Hair follicular keratinocyte (primary cell): ENCODE data around the gene C8B. TPM values are rescaled to one million over a fixed set of nuclear protein-coding genes. Genes with fewer than 3 reads are reported as not detected.

Experiments
- total RNA-seq: library from RNA; depleted of rRNA; stranded (reverse); fragments of >200 nt; gene quantifications from 2 replicates; pipeline ENCODE4 v1.2.3, GENCODE V29; 2015

C8B gene
- total RNA-seq: not detected in 2 replicates

DNA sequence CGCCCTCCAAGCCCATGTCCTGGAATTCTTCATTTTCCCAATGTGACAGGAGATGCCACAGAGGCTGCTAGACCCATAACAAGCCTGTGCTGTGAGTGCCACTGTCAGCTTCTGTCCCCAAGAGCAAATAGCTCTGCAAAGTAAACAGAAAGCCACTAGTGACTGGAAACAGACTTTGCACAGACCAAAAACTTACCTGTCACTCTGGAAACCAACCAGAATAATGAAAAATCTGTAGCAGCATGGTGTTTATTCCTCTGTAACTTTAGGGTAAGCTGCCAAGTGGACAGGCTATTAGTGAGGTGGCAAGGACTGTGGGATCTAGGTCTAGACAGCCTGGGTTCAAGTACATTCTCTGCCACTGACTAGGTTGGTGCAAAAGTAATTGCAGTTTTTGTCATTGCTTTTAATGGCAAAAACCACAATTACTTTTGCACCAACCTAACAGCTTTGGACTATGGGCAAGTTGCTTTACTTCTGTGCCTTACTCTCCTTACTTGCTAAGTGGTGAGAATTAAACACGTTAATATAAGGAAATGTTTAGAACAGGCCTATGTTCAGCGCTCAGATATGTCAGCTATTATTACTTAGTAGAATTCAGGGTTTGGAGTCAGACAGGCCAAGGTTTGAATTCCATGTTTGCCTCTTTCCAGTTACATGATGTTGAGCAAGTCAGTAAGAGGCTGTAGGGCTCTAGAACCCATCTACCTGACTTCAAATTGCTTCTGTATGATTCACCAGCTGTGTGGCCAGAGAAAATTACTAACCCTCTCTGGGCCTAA is at the start of gene C8B:
TSS of gene C8B (minus strand) at position 100 of the 782 bp plus-strand sequence. CDS start at position 33, 67 bp downstream.

Other genes starting within 250 kb of the C8B start
- gene FYB2, start 146.6 kb downstream of the C8B start, total RNA-seq: 0.08 TPM in 1 of 2 replicates, not detected in the other
- not detected in 2 replicates for gene C8A, start 111.2 kb downstream of the C8B start, total RNA-seq